ENCODE results near the gene CDH13.

The CDH13 gene

GRCh38 chr16:83010776-83011720 is 384.3 kb downstream of the CDH13 start:
- no peak for DNase-seq

DNA sequence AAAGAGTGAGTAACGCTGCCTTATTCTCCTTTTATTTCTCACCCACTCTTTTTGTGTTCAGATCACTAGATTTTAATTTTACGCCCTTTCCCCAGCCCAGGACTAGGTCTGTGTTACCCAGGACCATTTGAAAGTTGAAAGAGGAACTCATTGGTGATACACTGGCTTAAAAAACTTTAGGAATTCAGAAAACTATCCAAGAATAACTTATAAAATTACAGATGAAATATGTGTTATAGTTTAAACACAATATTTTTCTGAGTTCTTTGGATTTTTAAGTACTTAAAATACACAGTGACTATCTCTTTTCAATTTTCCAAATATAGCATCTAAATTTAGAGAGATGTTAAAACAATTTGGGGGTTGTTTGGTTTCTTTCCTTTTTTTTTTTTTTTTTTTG is 385.2 kb downstream of the CDH13 start:
- DNase-seq, result no peak

DNA sequence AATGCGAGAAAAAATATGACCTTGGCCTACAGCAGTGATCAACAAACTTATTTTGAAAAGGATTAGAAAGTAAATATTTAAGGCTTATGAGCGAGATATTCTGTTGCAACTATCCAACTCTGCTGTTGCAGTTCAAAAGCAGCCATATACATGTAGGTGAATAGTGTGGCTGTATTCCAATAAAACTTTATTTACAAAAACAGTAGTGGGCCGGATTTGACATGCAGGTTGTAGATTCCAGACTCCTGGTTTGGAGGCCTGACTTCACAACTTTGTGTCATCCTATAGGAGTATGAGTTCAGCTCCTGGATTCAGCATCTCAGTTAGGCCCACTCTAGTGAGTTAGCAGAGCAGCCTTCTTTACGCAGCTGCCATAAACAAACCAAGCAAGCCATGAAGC is 386.3 kb downstream of the CDH13 start:
- DNase-seq, result no peak

- DNase-seq, result no peak
These were observed 393.2 kb downstream of the CDH13 start for GRCh38 chr16:83019963-83020362.

GRCh38 chr16:83021045-83021444 is 394.3 kb downstream of the CDH13 start:
- no peak for DNase-seq

- no peak for DNase-seq
These were observed 395.0 kb downstream of the CDH13 start for GRCh38 chr16:83021746-83022145.

- no peak for DNase-seq
These were observed 396.2 kb downstream of the CDH13 start for GRCh38 chr16:83023011-83023410.

GRCh38 chr16:83023640-83024039 is 396.9 kb downstream of the CDH13 start:
- no peak for DNase-seq

DNA sequence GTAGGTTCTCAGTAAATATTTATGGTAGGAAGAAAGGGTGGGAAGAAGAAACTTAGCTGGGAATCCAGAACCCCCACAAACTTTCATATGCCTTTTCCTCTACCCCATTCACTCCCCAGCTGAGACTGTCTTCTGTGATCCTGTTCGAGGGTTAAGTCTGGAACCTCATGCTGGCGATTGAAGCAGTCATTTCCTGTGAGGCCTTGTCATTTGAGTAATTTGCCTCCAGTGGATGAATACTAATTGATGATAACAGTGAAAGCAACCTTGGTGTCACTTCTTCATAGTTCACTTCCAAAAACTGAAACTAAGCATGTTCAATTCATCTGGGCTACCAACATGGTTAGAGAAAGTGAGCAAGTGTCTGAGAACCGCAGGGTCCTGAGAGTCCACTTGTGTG is 401.2 kb downstream of the CDH13 start:
- no peak for DNase-seq

GRCh38 chr16:83029467-83029866 is 402.7 kb downstream of the CDH13 start:
- DNase-seq, result no peak

- DNase-seq, result no peak
These were observed 404.8 kb downstream of the CDH13 start for GRCh38 chr16:83031524-83031923.

GRCh38 chr16:83037102-83037501 is 410.3 kb downstream of the CDH13 start:
- no peak for DNase-seq

- no peak for DNase-seq
These were observed 411.1 kb downstream of the CDH13 start for GRCh38 chr16:83037884-83038283.

DNA sequence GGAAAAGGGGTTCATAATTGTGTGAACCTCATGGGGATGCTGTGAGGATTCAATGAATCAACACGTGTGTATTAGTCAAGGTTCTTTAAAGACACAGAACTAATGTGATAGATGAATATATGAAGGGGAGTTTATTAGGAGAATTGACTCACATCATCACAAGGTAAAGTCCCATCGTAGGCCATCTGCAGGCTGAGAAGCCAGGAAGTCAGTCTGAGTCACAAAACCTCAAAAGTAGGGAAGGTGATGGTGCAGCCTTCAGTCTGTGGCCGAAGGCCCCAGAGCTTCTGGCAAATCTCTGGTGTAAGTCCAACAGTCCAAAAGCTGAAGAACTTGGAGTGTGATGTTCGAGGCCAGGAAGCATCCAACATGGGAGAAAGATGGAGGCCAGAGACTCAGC is 413.4 kb downstream of the CDH13 start:
- peak; percentile 12 for DNase-seq

DNA sequence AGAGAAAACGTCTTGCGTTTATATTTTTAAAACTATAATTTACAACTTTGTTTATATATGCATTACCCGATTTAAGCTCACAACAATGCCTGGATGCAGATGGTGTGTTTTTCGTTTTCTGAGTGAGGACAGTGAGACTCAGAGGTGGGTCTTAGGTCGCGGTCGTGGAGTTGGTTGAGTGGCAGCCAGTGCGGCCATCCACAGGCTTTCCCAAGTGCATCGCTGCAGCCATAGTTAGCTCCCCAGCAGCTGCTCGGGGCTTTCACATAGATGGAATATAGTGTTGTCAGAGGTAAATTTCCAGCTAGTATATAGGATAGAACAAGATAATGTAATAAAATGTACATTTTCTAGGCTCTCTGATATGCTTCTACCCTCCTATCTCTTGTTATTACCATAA is 417.8 kb downstream of the CDH13 start:
- DNase-seq, result no peak

DNA sequence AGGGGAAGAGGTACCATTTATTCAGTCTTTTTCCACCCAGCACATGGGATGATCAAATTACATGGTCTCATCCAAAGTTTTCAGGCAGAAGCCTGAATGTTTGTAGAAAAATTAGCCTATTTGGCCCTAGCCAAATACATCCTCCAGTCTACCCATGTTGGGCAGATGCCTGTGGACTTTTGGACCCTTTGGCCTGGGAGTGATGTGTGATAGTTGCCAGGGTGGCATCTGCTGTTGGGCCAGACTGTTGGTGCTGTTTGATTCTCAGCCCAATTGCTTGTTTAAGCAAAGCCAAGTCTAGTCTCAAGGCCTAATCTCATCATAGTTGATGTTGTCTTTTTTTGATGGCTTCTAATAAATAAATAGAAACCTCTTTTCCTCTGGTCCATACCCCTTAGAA is 419.0 kb downstream of the CDH13 start:
- no peak for DNase-seq

GRCh38 chr16:83046664-83047063 is 419.9 kb downstream of the CDH13 start:
- no peak for DNase-seq

DNA sequence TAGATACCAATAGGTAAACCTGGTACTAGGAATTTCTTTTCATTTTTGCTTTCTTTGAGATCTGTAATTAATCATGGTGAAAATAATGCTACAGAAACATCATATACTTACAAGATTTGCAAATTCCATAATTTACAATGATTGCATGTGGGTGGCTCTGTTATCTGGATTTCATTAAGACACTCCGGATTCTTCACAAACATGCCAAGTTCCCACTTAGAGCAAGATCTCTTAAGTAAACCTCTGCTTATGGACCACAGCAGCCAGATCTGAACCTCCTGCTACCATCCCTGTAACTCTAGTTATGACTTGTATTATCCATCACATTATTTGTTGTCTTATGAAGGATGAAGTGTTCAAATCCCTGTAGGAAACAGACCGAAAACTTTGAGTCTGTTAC is 424.7 kb downstream of the CDH13 start:
- DNase-seq, result no peak

- DNase-seq, result no peak
These were observed 427.5 kb downstream of the CDH13 start for GRCh38 chr16:83054283-83054682.

GRCh38 chr16:83058376-83058775 is 431.6 kb downstream of the CDH13 start:
- DNase-seq, result no peak

DNA sequence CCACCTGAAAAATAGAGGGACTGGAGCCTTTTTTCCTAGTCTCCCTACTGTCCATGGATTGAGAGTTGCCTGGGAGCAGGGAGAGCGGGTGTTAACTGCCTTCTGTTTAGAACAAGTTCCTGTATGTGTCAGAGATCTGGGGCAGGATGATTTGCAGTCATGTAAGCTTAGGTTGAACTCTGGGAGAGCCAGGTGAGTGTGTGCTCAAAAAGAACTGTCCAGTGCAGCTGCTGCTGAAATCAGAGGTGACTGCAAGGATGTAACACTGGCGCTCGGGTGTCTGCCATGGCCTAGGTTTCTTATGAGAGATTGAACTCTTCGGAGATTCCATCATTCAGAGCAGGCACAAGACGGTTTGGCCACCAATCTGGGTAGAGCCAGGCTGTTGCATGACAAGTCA is 432.5 kb downstream of the CDH13 start:
- DNase-seq, result no peak

GRCh38 chr16:83066011-83066410 is 439.2 kb downstream of the CDH13 start:
- DNase-seq, result no peak

DNA sequence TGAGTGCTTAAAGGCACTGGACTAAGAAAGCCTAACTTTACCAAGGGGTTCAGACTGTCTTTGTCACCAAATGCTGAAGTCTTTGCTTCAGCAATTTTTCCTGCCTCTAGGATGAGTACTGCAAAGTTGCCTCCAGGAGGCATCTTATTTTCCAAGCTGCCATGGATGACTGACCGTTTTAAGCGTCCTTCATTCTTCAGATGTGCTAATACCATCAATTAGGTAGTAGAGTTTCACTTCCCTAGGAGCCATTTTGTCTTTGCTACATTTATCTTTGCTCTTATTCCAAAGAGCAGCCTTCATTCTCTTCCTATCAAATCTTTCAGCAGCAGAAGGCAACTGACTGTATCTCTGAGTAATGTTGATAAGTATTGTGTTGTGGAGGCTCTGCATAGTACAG is 440.1 kb downstream of the CDH13 start:
- DNase-seq, result no peak

GRCh38 chr16:83068686-83069085 is 441.9 kb downstream of the CDH13 start:
- no peak for DNase-seq

All from activated CD4-positive, alpha-beta T cell treated with anti-CD3 and anti-CD28 coated beads, Interleukin-2, amount 50 U/mL, for 16 hours (primary cell).